Type B pancreatic cell (in vitro differentiated cells): ENCODE measurements around the gene MPG. TPM values are rescaled to one million over a fixed set of nuclear protein-coding genes. Genes with fewer than 3 reads are reported as not detected.
"Not testable (repeated sequence)": the region's sequence is repeated elsewhere in the genome, so short reads cannot be mapped to it uniquely, and the experiment has no call there.

Experiments
- DNase-seq: peaks from one replicate; pipeline ENCODE4 v3.0.0; 2021; ENCODE audit warnings: mixed read lengths; ENCODE audit not compliant: unreplicated experiment; ENCODE audit errors: extremely low spot score
- H3K27ac Mint-ChIP-seq: 2 replicates; pipeline ENCODE4 v1.8.0; 2021; ENCODE audit warnings: mild to moderate bottlenecking, mixed read lengths
- H3K27me3 Mint-ChIP-seq: 2 replicates; pipeline ENCODE4 v1.8.0; 2021; ENCODE audit warnings: mixed read lengths
- H3K36me3 Mint-ChIP-seq: 2 replicates; pipeline ENCODE4 v1.8.0; 2021; ENCODE audit warnings: mixed read lengths
- H3K4me1 Mint-ChIP-seq: one replicate; pipeline ENCODE4 v1.8.0; 2021; ENCODE audit warnings: mixed read lengths; ENCODE audit not compliant: unreplicated experiment
- H3K4me3 Mint-ChIP-seq: 2 replicates; pipeline ENCODE4 v1.8.0; 2021; ENCODE audit warnings: mild to moderate bottlenecking, mixed read lengths
- H3K9me3 Mint-ChIP-seq: 2 replicates; pipeline ENCODE4 v1.8.0; 2021; ENCODE audit warnings: mixed read lengths
- total RNA-seq: library from RNA; stranded (reverse); gene quantifications from 2 replicates; pipeline ENCODE4 v1.2.1, GENCODE V29; 2021; ENCODE audit warnings: low replicate concordance
- TF ChIP-seq, protein P1 (sequence below): fragments of 200-600 bp; sonication (generic); conservative IDR thresholded peaks from 2 replicates; pipeline ENCODE4 v1.5.0; 2021; ENCODE audit warnings: antibody characterized with exemption, mild to moderate bottlenecking

The MPG gene
- total RNA-seq, 1 donor from 2014 or later: 38.0 TPM

DNA sequence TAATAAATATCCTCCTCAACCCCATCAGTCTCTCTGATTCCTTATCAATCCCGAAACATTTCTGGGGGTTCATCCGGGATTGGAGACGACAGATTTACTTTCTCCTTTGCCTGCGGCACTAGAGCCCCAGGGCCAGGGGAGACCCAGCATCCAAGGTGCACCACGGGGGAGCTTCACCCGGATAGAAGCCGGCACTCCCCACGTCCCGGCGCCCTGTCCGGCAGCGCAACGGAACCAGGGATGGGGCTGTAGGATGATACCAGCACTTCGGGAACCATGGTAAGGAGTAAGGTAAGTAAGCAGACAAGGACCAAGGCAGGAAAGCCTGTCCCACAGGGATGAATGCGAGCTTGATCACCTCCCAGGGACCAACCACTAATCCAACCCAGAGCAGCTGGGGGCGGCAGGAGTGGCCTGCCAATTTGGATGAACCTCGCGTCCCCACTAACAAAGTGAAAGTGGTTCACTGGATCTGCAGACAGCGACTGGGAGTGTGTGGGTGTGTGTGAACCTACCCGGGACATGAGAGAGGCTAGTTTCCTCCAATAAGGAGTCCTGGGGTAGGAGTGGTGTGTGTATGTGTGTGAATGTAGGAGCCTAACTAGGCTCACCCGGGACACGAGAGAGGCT, 36.5 kb upstream of the MPG start:
- DNase-seq: no peak
- Mint-ChIP-seq H3K4me3 (no peak overlapping the region), H3K36me3 (peaks cover 20% of the 10 kb centered on the region), H3K9me3 (no peaks in the 10 kb centered on the region), H3K27ac (no peak overlapping the region), H3K4me1 (no peaks in the 10 kb centered on the region), H3K27me3 (no peaks in the 10 kb centered on the region)
- TF ChIP-seq, protein P1, sequence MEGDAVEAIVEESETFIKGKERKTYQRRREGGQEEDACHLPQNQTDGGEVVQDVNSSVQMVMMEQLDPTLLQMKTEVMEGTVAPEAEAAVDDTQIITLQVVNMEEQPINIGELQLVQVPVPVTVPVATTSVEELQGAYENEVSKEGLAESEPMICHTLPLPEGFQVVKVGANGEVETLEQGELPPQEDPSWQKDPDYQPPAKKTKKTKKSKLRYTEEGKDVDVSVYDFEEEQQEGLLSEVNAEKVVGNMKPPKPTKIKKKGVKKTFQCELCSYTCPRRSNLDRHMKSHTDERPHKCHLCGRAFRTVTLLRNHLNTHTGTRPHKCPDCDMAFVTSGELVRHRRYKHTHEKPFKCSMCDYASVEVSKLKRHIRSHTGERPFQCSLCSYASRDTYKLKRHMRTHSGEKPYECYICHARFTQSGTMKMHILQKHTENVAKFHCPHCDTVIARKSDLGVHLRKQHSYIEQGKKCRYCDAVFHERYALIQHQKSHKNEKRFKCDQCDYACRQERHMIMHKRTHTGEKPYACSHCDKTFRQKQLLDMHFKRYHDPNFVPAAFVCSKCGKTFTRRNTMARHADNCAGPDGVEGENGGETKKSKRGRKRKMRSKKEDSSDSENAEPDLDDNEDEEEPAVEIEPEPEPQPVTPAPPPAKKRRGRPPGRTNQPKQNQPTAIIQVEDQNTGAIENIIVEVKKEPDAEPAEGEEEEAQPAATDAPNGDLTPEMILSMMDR: no peak

DNA sequence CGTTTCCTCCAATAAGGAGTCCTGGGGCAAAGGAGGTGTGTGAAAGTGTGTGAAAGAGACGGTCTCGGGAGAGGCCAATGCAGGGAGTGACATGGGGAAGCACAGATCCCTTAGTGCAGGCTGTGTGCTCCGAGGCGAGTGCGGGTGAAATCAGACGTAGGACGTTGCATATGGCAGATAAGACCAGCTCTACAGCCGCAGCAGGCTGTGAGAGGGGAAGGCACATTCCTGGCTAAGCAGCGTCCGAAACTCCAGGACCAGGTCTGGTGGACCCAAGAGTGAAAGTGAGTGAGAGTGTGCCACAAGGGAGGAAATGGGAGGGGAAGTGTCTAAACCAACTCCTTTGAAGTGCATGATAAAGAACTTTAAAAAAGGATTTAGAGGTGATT, 36.0 kb upstream of the MPG start:
- Mint-ChIP-seq H3K36me3 (peaks cover 22% of the 10 kb centered on the region), H3K27ac (no peak overlapping the region), H3K9me3 (no peaks in the 10 kb centered on the region), H3K4me1 (no peaks in the 10 kb centered on the region), H3K4me3 (no peak overlapping the region), H3K27me3 (no peaks in the 10 kb centered on the region)
- no peak for DNase-seq
- TF ChIP-seq, protein P1: no peak

DNA sequence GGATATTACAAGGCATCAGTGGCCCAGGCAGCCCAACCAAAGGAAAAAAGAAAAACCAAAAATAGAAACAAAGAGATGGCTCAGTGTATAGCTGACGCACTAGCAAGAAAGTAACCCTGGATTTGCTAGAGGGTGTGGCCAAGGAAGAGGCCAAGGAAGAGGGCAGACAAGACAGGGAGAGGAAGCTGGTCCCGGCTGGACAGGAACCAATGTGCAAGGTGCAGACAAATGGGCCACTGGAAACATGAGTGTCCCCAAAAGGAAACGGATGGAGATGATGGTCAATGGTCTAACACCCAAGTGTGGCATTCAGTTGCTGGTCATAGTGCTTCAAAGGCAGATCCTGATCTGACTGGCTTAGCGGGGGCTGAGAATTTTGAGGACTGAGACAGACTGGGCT, 35.3 kb upstream of the MPG start:
- no peaks in the 10 kb centered on the region for H3K9me3 Mint-ChIP-seq
- no peak for DNase-seq
- TF ChIP-seq, protein P1: no peak
- H3K4me3 Mint-ChIP-seq: no peak overlapping the region
- no peaks in the 10 kb centered on the region for H3K4me1 Mint-ChIP-seq
- no peaks in the 10 kb centered on the region for H3K27me3 Mint-ChIP-seq
- no peak overlapping the region for H3K27ac Mint-ChIP-seq
- H3K36me3 Mint-ChIP-seq: peaks cover 25% of the 10 kb centered on the region

DNA sequence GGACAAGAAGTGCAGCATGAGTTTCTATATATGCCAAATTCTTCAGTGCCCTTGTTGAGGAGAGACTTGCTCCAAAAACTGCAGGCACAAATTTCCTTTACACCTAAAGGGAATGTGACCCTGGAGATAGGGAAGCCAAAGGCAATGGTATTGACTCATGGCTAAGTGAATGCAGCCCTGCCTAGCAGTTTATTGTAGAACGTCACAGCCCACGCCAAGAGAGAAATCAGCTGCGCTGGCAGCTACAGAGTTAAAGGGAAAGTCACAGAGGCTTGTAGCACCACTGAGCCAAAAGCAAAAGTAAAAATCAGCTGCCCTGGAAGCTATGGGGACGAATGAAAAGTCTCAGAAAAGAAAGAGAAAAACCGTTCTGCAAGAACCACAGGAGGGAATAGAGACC, 34.7 kb upstream of the MPG start:
- H3K27ac Mint-ChIP-seq: no peak overlapping the region
- no peak for DNase-seq
- TF ChIP-seq, protein P1: no peak
- H3K27me3 Mint-ChIP-seq: no peaks in the 10 kb centered on the region
- no peaks in the 10 kb centered on the region for H3K9me3 Mint-ChIP-seq
- H3K4me1 Mint-ChIP-seq: no peaks in the 10 kb centered on the region
- H3K36me3 Mint-ChIP-seq: peaks cover 28% of the 10 kb centered on the region
- no peak overlapping the region for H3K4me3 Mint-ChIP-seq

DNA sequence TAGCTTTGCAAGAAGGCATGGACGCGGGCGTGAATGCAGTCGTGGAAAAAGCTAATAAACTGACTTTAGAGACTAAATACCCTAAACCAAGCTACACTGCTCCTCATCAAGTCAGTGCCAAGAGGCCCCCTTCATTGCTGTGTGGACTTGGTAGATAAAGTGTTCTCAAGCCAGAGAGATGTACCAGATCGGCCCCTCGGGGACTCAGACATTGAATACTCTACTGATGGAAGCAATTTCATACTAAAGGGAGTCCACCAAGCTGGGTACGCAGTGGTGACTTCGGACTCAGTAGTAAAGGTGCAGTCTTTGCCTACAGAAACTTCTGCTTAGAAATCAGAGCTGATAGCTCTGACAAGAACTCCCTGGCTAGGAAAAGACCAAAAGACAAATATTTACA, 33.4 kb upstream of the MPG start:
- Mint-ChIP-seq H3K27ac (no peak overlapping the region), H3K4me3 (no peak overlapping the region), H3K4me1 (no peaks in the 10 kb centered on the region), H3K9me3 (no peaks in the 10 kb centered on the region), H3K27me3 (no peaks in the 10 kb centered on the region), H3K36me3 (peaks cover 28% of the 10 kb centered on the region)
- TF ChIP-seq, protein P1: no peak
- no peak for DNase-seq

DNA sequence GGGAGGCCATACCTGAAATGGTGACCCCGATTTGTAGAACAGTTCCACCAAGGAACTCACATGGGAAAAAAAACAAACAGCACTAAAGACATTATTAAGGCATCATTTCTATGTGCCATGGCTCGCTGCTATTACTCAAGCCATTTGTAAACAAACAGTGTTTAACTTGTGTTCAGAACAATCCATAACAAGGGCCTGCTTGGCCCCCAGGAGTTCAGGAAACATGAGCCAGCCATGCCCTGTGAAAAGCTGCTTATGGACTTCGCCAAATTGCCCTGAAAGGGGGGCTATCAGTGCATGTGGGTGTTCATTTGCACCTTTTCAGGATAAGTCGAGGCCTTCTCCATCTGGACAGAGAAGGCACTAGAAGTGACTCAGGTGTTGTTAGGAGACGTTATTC, 32.6 kb upstream of the MPG start:
- DNase-seq: no peak
- Mint-ChIP-seq H3K27me3 (no peaks in the 10 kb centered on the region), H3K36me3 (peaks cover 33% of the 10 kb centered on the region), H3K4me1 (no peaks in the 10 kb centered on the region), H3K4me3 (no peak overlapping the region), H3K9me3 (no peaks in the 10 kb centered on the region), H3K27ac (no peak overlapping the region)
- TF ChIP-seq, protein P1: no peak

DNA sequence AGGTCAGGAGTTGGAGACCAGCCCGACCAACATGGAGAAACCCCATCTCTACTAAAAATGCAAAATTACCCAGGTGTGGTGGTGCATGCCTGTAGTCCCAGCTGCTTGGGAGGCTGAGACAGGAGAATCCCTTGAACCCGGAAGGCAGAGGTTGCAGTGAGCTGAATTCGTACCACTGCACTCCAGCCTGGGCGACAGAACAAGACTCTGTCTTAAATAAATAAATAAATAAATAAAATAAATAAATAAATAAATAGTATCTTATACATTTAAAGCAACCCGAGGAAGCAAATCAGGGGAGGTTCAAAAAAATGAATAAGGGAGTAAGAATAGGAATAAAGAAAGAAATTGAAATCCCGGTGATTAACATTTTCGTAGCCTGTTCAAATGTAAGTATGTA, 31.5 kb upstream of the MPG start:
- not testable (repeated sequence) for DNase-seq, H3K4me3 Mint-ChIP-seq, H3K27ac Mint-ChIP-seq, H3K4me1 Mint-ChIP-seq, H3K27me3 Mint-ChIP-seq, H3K9me3 Mint-ChIP-seq
- peaks cover 42% of the 10 kb centered on the region for H3K36me3 Mint-ChIP-seq
